ENCODE data around the gene SRSF9.

Gene SRSF9

GRCh38 chr12:120412421-120412820 lies 57.1 kb downstream of the SRSF9 start:
- Histone ChIP-seq H4K20me1 (ENCODE audit: control insufficient read depth, insufficient read depth, low read depth, low read length) (no peaks in the 10 kb centered on the region), H3K4me1 (ENCODE audit: control insufficient read depth, low read length) (no peaks in the 10 kb centered on the region), H3K36me3 (ENCODE audit: control insufficient read depth, low read length) (no peaks in the 10 kb centered on the region), H3K27ac (ENCODE audit: low read depth, low read length) (no peak overlapping the region), H3K79me2 (ENCODE audit: control insufficient read depth, low read length) (no peaks in the 10 kb centered on the region), H3F3A (ENCODE audit: control insufficient read depth, insufficient read depth) (no peaks in the 10 kb centered on the region; the same call in 1 of the 2 replicates), H3K4me3 (ENCODE audit: low read length) (no peak overlapping the region), H3K9me3 (ENCODE audit: control insufficient read depth, insufficient read depth, low read length) (no peaks in the 10 kb centered on the region), H3K27me3 (ENCODE audit: control insufficient read depth, low read length) (0 out of 2 replicates have a peak, but pooled peaks cover 3% of the 10 kb centered on the region), H3K4me2 (ENCODE audit: low read length) (no peak overlapping the region), H3K9me2 (replicated peaks; ENCODE audit: control insufficient read depth, low read length) (no peaks in the 10 kb centered on the region)
- TF ChIP-seq EZH2phosphoT487 (IDR thresholded peaks at IDR 0.05; ENCODE audit: borderline replicate concordance, low read length), result no peak
- TF ChIP-seq, protein P1, sequence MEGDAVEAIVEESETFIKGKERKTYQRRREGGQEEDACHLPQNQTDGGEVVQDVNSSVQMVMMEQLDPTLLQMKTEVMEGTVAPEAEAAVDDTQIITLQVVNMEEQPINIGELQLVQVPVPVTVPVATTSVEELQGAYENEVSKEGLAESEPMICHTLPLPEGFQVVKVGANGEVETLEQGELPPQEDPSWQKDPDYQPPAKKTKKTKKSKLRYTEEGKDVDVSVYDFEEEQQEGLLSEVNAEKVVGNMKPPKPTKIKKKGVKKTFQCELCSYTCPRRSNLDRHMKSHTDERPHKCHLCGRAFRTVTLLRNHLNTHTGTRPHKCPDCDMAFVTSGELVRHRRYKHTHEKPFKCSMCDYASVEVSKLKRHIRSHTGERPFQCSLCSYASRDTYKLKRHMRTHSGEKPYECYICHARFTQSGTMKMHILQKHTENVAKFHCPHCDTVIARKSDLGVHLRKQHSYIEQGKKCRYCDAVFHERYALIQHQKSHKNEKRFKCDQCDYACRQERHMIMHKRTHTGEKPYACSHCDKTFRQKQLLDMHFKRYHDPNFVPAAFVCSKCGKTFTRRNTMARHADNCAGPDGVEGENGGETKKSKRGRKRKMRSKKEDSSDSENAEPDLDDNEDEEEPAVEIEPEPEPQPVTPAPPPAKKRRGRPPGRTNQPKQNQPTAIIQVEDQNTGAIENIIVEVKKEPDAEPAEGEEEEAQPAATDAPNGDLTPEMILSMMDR (IDR thresholded peaks at IDR 0.05; ENCODE audit: low read depth, low read length, poor library complexity, severe bottlenecking), result no peak

Data from DOHH2 (cell line).